Measurements from ENCODE around the gene EXTL1.
A peak's percentile ranks its signal among the peaks of the same experiment; 100 is the strongest.

The EXTL1 gene

GRCh38 chr1:25997828-25998761 is 23.5 kb upstream of the EXTL1 start, which contains the start of gene PAFAH2:
Gene PAFAH2 (minus strand): TSS chr1:25998063. CDS start chr1:25990816, 7,247 bp downstream.
- peak; percentile 92 for TF ChIP-seq CTCF (IDR thresholded peaks at IDR 0.05; ENCODE audit: low read length, missing control alignments)
- peak within 1 kb of the TSS; percentile 61 for H3K4me3 ChIP-seq (replicated peaks; ENCODE audit: low read depth, low read length)
- peak; percentile 100 for DNase-seq (ENCODE audit: low read depth)

- H3K4me3 ChIP-seq (replicated peaks; ENCODE audit: low read depth, low read length) = no peak overlapping the region
- TF ChIP-seq CTCF (IDR thresholded peaks at IDR 0.05; ENCODE audit: low read length, missing control alignments) = no peak
- DNase-seq (ENCODE audit: low read depth) = no peak
Measured at GRCh38 chr1:25999041-25999800, 22.4 kb upstream of the EXTL1 start.

GRCh38 chr1:26003262-26003661 is 18.3 kb upstream of the EXTL1 start:
- no peak for DNase-seq (ENCODE audit: low read depth)
- no peak overlapping the region for H3K4me3 ChIP-seq (replicated peaks; ENCODE audit: low read depth, low read length)
- TF ChIP-seq CTCF (IDR thresholded peaks at IDR 0.05; ENCODE audit: low read length, missing control alignments) = no peak

GRCh38 chr1:26003756-26004155 is 17.8 kb upstream of the EXTL1 start:
- TF ChIP-seq CTCF (IDR thresholded peaks at IDR 0.05; ENCODE audit: low read length, missing control alignments) = no peak
- DNase-seq (ENCODE audit: low read depth) = no peak
- H3K4me3 ChIP-seq (replicated peaks; ENCODE audit: low read depth, low read length) = no peak overlapping the region

GRCh38 chr1:26005434-26006105 is 16.0 kb upstream of the EXTL1 start:
- no peak for DNase-seq (ENCODE audit: low read depth)
- no peak overlapping the region for H3K4me3 ChIP-seq (replicated peaks; ENCODE audit: low read depth, low read length)
- no peak for TF ChIP-seq CTCF (IDR thresholded peaks at IDR 0.05; ENCODE audit: low read length, missing control alignments)

GRCh38 chr1:26006710-26007109 is 14.9 kb upstream of the EXTL1 start:
- no peak for DNase-seq (ENCODE audit: low read depth)
- H3K4me3 ChIP-seq (replicated peaks; ENCODE audit: low read depth, low read length) = no peak overlapping the region
- no peak for TF ChIP-seq CTCF (IDR thresholded peaks at IDR 0.05; ENCODE audit: low read length, missing control alignments)

Measured in fibroblast of pulmonary artery (primary cell).